H1 (cell line): ENCODE results near the gene ANO9. TPM values are rescaled to one million over a fixed set of nuclear protein-coding genes. Genes with fewer than 3 reads are reported as not detected.

Experiments used
- CHD7 ChIP-seq: fragments of 300-600 bp; sonication (generic); IDR thresholded peaks from 2 replicates; pipeline ENCODE4 v1.7.1; 2012; ENCODE audit warnings: low read length, moderate library complexity, mild to moderate bottlenecking, inconsistent platforms; ENCODE audit not compliant: insufficient replicate concordance
- CTCF ChIP-seq, 3 experiments: IDR thresholded peaks; 1 replicate in 2 of 3; 2 replicates in 1 of 3; pipeline versions ENCODE4 v1.5.1 to v1.6.1; 2011; ENCODE audit warnings: low read length in 3 of 3, mild to moderate bottlenecking in 3 of 3, inconsistent platforms in 2 of 3, low read depth in 1 of 3, moderate library complexity in 1 of 3; ENCODE audit not compliant: insufficient read depth in 1 of 3; ENCODE audit errors: control extremely low read depth in 1 of 3
- E2F6 ChIP-seq: IDR thresholded peaks from 2 replicates; pipeline ENCODE4 v1.6.1; 2012; ENCODE audit warnings: inconsistent platforms
- GTF2F1 ChIP-seq: IDR thresholded peaks from 2 replicates; pipeline ENCODE4 v1.6.1; 2012; ENCODE audit warnings: low read depth, low read length, improper control_type of control experiment, borderline replicate concordance
- polyA plus RNA-seq, 7 experiments: library from polyadenylated mRNA; depleted of rRNA in 3 of 7; stranded (reverse) in 5 of 7; unstranded in 2 of 7; fragments of >200 nt in 5 of 7; fragments of 200-250 nt in 2 of 7; gene quantifications; 1 replicate in 5 of 7; 2 replicates in 1 of 7; 4 replicates in 1 of 7; pipeline versions ENCODE4 v1.2.1 to v1.2.3, GENCODE V29; 2011 to 2013; ENCODE audit warnings: missing spikeins in 2 of 7, mixed read lengths in 2 of 7
- total RNA-seq: library from RNA; stranded (reverse); fragmentation: NEBNext Ultra II Directional; extraction: Animal tissue kit (Norgen Biotek cat#: 25700); gene quantifications from 2 replicates; pipeline ENCODE4 v1.2.1, GENCODE V29; 2021

Gene ANO9
- total and polyA plus RNA-seq, 2 of the 8 experiments (the other 6 are each of a cell fraction or from before 2014, with no cell fraction given), result 20.0 to 20.7 TPM

- no peak for TF ChIP-seq CHD7
- TF ChIP-seq E2F6, result no peak
- no peak for TF ChIP-seq CTCF (IDR thresholded peaks at IDR 0.05; ENCODE audit: control extremely low read depth in 1 of 3, insufficient read depth in 1 of 3, low read depth in 1 of 3, low read length in 3 of 3)
- no peak for TF ChIP-seq GTF2F1
Observed at GRCh38 chr11:455566-456147, 13.8 kb upstream of the ANO9 start (continued).
